ENCODE data around the gene LTBP4.
"Not testable (repeated sequence)": the region's sequence is repeated elsewhere in the genome, so short reads cannot be mapped to it uniquely, and the experiment has no call there.

LTBP4 gene

GRCh38 chr19:40601134-40601974, at the start of gene LTBP4:
Gene LTBP4 (plus strand): TSS chr19:40601369. CDS start chr19:40601388, 19 bp downstream.
- DNase-seq (ENCODE audit: low read depth), result peak; percentile 15

GRCh38 chr19:40552848-40553247, 48.3 kb upstream of the LTBP4 start:
- no peak for DNase-seq (ENCODE audit: low read depth)

- DNase-seq (ENCODE audit: low read depth), result no peak
Observed at GRCh38 chr19:40553885-40554857, 47.0 kb upstream of the LTBP4 start.

GRCh38 chr19:40555978-40556689, 45.0 kb upstream of the LTBP4 start:
- no peak for DNase-seq (ENCODE audit: low read depth)

GRCh38 chr19:40556953-40557530, 44.1 kb upstream of the LTBP4 start:
- no peak for DNase-seq (ENCODE audit: low read depth)

- DNase-seq (ENCODE audit: low read depth), result no peak
Observed at GRCh38 chr19:40559394-40559793, 41.8 kb upstream of the LTBP4 start.

GRCh38 chr19:40560092-40560507, 41.1 kb upstream of the LTBP4 start:
- DNase-seq (ENCODE audit: low read depth), result no peak

GRCh38 chr19:40561947-40562346, 39.2 kb upstream of the LTBP4 start:
- no peak for DNase-seq (ENCODE audit: low read depth)

GRCh38 chr19:40564535-40564934, 36.6 kb upstream of the LTBP4 start:
- DNase-seq (ENCODE audit: low read depth), result not testable (repeated sequence)

GRCh38 chr19:40565355-40565754, 35.8 kb upstream of the LTBP4 start:
- no peak for DNase-seq (ENCODE audit: low read depth)

- no peak for DNase-seq (ENCODE audit: low read depth)
Observed at GRCh38 chr19:40565910-40566495, 35.2 kb upstream of the LTBP4 start.

- no peak for DNase-seq (ENCODE audit: low read depth)
Observed at GRCh38 chr19:40567040-40567749, 34.0 kb upstream of the LTBP4 start.

- no peak for DNase-seq (ENCODE audit: low read depth)
Observed at GRCh38 chr19:40567750-40568494, 33.2 kb upstream of the LTBP4 start.

- DNase-seq (ENCODE audit: low read depth), result peak; percentile 89
Observed at GRCh38 chr19:40570313-40571004, 30.7 kb upstream of the LTBP4 start.

- DNase-seq (ENCODE audit: low read depth), result no peak
Observed at GRCh38 chr19:40571005-40571318, 30.2 kb upstream of the LTBP4 start.

GRCh38 chr19:40571831-40572495, 29.2 kb upstream of the LTBP4 start:
- no peak for DNase-seq (ENCODE audit: low read depth)

GRCh38 chr19:40575326-40575725, 25.8 kb upstream of the LTBP4 start:
- no peak for DNase-seq (ENCODE audit: low read depth)

- peak; percentile 11 for DNase-seq (ENCODE audit: low read depth)
Observed at GRCh38 chr19:40576151-40576584, 25.0 kb upstream of the LTBP4 start.

All from activated T-helper 1 cell treated with Interleukin-2 at 50 U/mL for 16 hours (primary cell).